ENCODE measurements around the gene SLMAP.

- TF ChIP-seq CTCF (IDR thresholded peaks at IDR 0.05) (no peak), POLR2A (IDR thresholded peaks at IDR 0.05) (no peak)
Observed at GRCh38 chr3:57810471-57811137, 54.5 kb downstream of the SLMAP start.
